Endometrial microvascular endothelial cells (primary cell): ENCODE measurements around the gene KIF26B. TPM values are rescaled to one million over a fixed set of nuclear protein-coding genes. Genes with fewer than 3 reads are reported as not detected.

Source experiments
- in situ Hi-C: cut with HindIII; loops from 2 replicates; pipeline ENCODE4 v1.10.0; 2017; ENCODE audit warnings: low sequenced_read_pairs, low pct_unique_long_range_greater_than_20kb; ENCODE audit errors: inconsistent ontology term
- total RNA-seq: library from RNA; depleted of rRNA; stranded (reverse); fragments of >200 nt; gene quantifications from one replicate; pipeline ENCODE4 v1.2.3, GENCODE V29; 2015; ENCODE audit errors: inconsistent ontology term

KIF26B gene
- not detected for total RNA-seq

GRCh38 chr1:245154429-245155271 lies at the start of gene KIF26B:
Gene KIF26B, plus strand, starts transcription at chr1:245154985. Its CDS starts 440 bp downstream, at chr1:245155425.
- in situ Hi-C loops, result no loop called here

GRCh38 chr1:245105042-245105441 lies 49.7 kb upstream of the KIF26B start:
- in situ Hi-C loops, result no loop called here

GRCh38 chr1:245105815-245106410 lies 48.9 kb upstream of the KIF26B start:
- in situ Hi-C loops, result no loop called here

- in situ Hi-C loops, result no loop called here
These were observed 47.0 kb upstream of the KIF26B start for GRCh38 chr1:245107776-245108114.

GRCh38 chr1:245108246-245108645 lies 46.5 kb upstream of the KIF26B start:
- in situ Hi-C loops, result no loop called here

GRCh38 chr1:245108909-245109308 lies 45.9 kb upstream of the KIF26B start:
- in situ Hi-C loops, result no loop called here

- in situ Hi-C loops, result no loop called here
These were observed 44.4 kb upstream of the KIF26B start for GRCh38 chr1:245110406-245110805.

GRCh38 chr1:245111073-245111472 lies 43.7 kb upstream of the KIF26B start:
- in situ Hi-C loops, result no loop called here

- in situ Hi-C loops, result no loop called here
These were observed 41.1 kb upstream of the KIF26B start for GRCh38 chr1:245113649-245114048.

- in situ Hi-C loops, result no loop called here
These were observed 38.7 kb upstream of the KIF26B start for GRCh38 chr1:245116131-245116530.

GRCh38 chr1:245116751-245117150 lies 38.0 kb upstream of the KIF26B start:
- in situ Hi-C loops, result no loop called here

- in situ Hi-C loops, result no loop called here
These were observed 36.7 kb upstream of the KIF26B start for GRCh38 chr1:245118066-245118465.

GRCh38 chr1:245118806-245119205 lies 36.0 kb upstream of the KIF26B start:
- in situ Hi-C loops, result no loop called here

- in situ Hi-C loops, result no loop called here
These were observed 33.3 kb upstream of the KIF26B start for GRCh38 chr1:245121523-245121922.

GRCh38 chr1:245124241-245124640 lies 30.5 kb upstream of the KIF26B start:
- in situ Hi-C loops, result no loop called here

- in situ Hi-C loops, result no loop called here
These were observed 30.1 kb upstream of the KIF26B start for GRCh38 chr1:245124644-245125043.

- in situ Hi-C loops, result no loop called here
These were observed 28.3 kb upstream of the KIF26B start for GRCh38 chr1:245126530-245126929.

- in situ Hi-C loops, result no loop called here
These were observed 26.2 kb upstream of the KIF26B start for GRCh38 chr1:245128381-245129101.

GRCh38 chr1:245129319-245130240 lies 25.2 kb upstream of the KIF26B start:
- in situ Hi-C loops, result no loop called here
